Measurements from ENCODE around the gene BACH1.

Gene BACH1

DNA sequence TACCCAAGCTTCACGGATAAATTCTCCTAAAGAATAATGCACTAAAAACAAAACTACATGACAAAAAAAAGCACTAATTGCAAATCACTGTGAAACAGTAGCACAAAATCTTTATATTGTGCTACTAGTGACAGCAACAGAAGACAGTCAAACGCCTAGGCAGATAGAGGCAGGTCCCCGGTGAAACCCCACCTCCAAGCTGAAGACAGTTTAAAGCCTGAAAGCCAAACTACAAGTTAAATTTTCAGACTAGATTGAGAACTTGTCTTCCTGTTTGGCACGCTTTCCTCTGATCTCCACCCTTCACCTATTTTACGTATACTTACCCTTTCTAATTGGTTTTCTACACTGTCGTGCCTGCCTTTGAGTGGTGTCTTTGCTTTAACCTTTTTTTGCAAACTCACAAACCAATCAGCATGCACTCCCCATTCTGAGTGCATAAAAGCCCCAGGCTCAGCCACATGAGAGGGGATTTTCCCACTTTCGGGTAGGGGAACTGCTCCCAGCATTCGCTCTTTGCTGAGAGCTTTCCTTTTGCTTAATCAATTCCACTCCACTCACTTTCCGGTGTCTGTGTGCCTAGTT lies 3.6 kb upstream of the BACH1 start:
- DNase-seq, result no peak

DNA sequence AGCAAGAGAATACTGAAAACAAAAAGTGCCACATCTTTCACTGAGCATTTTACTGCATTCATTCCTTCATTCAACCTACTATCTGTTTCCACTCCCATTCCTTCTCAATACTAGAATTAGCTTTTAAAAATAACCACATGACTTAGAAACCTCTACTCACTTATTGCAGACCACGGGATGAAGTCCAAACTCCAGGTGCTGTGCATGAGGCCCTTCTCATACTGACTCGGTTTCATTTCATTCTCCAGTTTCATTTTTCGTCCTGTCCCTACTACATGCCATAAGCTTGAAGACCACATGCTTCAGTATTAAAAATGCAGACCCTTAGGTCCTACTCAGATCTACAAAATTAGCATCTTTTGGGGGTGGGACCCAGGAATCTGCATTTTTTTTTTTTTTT lies 2.3 kb upstream of the BACH1 start:
- DNase-seq, result no peak

DNA sequence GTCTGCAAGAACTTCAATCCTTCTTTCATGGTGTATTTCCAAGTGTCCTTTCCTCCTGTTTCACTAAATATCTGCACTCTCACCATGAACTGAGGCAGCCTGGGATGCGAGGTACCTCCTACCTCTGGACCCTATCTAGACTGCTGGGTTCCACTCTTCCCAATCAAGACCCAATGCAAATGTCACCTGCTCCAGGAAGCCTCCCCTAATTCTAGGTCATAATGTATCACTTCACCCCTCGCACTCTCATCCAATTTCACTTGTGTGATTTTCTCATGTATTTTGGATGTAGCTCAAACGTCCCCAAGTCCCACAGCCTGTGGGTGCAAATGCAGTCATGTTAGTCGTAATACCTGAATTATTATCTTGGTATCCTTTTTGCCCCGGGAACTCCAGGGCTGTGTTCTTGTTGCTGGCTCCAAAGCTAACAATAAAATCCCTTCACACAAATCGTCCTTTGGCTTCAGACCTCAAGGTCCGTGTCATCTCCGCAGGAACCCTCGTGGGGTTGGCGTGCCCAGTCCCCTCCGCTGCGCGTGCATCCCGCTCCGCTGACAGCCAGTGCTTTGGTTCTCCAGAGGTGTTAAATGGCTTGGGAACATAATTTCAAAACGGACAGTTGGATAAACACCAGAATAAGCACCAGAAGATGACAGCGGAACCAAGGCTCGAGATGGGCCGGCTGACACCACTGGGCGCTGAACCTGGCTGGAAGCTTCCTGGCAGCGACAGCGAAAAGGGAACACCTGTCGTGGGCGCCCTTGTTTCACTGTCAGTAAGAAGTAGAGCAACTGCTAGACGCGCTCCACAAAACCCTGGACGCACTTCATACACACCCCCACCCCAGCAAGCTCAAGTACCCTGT lies 1.0 kb upstream of the BACH1 start:
- no peak for DNase-seq

DNA sequence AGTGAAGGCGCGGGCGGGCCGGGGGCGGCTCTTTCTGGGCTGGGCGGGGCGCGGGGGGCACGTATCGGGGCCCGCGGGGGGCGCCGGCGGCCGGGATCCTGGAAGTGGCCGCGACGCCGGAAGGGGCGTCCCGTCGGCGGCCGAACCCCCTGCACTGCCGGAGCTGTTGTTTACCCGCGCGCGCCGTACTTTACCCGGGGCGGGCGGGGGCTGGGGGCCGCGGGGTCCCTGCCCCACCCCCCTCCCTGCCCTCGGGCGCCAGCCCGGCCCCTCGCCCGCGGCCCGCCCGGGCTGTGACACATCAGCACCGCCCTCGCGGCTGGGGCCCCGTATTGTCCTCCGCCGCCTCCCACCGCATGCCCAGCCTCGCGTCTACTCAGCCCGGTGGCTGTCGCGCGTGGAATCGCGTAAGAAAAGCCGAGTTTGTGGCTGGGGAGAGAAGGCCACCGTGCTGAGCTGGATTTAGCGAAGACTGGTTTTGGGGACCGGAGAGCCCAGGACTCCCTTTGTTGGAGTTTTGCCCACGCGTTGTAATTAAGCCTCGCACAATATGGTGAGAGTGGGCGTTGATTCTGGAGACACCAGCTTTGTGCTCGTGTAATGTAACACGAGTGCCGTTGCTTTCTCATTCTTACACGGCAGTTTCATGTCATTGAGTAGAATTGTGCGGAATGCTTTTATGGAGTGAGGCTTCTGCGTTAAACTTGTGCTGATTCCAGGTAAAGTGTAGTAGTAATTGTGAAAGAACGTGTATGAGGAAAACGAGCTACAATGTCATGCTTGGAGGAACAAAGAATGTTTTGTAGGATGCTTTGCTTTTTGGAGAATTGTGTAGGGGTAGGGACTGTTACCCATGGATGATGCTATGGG lies 559 bp downstream of the BACH1 start:
- peak; percentile 66 for DNase-seq

DNA sequence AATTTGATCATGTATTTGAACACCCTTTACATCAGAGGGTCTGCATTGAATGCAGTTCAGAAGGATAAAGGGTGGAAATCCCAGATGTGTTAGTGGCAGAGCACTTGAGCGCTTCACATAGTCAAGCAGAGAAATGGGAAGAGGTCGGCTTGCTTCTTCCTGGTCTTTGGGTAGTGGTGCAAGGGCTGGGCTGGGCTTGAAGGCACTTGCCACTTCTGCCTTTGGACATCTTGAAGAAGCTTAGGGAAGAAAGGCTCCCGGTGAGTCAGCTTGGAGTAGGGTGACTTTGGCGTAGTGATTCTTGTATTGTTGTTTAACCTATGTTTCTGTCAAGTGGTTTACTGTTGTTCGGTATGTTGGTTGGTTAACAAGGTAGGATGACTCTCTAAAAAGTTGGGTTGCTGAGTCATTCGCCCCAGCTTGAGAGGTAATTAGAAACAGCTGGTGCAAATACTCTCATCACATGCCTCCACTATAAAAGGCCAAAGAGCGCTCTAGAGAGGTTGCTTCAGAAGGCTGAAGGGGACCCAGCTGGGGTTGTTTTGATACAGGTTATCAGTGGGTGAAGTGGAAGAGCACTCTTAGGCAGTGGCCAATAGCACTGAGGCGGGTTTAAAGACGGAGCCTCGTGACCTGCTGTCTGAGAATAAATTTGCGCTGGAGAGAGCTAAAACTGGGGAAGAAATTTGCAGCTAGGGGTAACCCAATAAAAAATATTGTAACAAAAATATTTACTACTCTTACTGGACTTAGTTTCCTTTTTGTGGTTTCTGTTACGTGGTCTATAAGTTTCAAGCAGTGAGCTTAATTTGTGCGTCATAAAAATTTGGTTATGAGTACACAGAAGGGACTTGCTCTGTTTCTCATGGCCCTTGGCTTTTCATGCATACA lies 1.4 kb downstream of the BACH1 start:
- peak; percentile 95 for DNase-seq

DNA sequence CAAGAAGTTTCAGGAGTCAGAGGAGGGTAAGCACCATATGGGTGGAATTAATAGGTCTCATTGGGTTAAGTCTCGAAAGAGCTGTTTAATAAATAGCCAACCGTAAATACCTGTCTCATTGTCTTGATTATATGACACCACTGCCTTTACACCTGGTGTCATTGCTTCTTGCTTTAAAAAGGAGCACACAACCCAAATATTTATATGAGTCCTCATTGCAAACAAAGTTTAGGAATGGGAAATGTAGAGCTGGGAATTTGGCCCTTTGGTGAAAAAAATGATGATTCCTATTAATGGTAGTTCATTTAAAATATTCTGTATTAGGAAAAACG lies 2.1 kb downstream of the BACH1 start:
- no peak for DNase-seq

DNA sequence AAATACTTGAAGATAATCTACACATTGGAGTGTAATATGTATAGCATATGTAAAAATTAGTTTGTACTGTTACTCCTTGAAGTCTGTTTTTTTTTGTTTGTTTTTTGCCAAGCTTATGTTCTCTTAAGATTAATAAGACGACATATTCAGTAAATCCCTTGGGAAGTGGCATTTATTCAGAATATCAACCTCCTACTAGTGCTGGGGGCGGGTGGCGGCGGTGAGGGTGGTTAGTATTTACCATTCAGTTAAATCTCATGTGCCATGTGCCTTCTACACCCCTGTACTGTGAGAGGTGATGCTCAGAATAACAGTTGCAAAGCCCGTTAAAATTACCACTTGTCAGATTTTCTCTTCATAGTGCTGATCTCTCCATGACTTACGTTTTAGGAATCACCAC lies 3.0 kb downstream of the BACH1 start:
- no peak for DNase-seq

DNA sequence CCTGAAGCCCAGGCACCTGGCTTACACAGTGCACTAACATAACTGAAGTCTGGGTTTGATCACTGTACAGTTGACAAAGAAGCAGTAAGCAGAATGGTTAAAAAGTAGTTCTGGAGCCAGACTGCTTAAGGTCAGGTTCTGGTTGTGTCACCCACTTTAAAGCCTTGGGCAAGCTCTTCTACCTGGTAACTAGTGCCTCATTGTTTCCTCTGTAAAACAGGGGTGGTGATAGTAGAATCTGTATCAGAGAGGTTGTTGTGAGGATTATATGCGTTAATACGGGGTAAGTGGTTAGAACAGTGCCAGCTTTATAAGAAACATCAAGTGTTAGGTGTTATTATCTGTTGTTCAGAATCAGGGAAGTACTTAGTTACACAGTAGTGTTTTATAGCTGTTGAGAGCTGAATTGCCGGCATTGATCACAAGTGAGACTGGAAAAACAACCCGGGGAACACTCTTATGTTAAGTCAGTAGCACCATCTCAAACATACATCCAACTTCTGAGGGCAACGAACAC lies 3.7 kb downstream of the BACH1 start:
- DNase-seq, result peak; percentile 27

DNA sequence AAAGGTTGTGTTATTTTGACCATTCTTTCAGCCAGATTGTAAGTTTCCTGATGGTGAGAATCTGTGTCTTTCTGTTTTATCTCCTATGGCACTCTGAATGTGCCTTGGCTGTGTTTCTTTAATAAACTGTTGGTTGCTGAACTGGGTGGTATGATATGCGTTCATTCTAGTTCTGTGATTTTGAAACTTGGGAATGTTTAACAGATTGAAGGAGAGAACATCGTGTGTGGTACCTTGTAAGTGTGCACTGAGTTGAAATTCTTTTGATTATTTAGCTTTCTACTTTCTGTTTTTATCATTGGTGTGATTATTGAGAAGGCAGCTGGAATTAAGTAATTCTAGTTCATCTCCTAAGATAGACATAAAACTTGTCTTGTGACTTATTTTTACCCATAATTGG lies 4.6 kb downstream of the BACH1 start:
- no peak for DNase-seq

DNA sequence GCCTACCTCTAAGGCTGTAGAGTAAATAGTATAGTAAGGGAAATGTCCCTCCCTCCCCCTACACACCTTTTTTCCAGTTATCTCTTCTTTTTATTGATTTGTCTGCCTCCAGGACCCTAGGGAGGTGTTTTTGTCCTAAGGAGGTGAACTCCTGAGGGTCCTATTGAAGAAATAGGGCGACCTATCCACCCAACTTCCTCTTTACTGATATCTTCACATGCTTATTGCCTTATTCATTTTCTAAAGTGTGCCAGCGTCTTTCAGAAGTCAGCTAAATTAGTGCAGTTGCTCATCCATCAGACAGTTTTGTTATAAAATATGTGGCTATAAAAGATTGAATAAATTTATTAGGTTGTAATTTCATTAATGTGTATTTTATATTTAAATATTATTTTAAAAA lies 5.9 kb downstream of the BACH1 start:
- DNase-seq, result peak; percentile 48

DNA sequence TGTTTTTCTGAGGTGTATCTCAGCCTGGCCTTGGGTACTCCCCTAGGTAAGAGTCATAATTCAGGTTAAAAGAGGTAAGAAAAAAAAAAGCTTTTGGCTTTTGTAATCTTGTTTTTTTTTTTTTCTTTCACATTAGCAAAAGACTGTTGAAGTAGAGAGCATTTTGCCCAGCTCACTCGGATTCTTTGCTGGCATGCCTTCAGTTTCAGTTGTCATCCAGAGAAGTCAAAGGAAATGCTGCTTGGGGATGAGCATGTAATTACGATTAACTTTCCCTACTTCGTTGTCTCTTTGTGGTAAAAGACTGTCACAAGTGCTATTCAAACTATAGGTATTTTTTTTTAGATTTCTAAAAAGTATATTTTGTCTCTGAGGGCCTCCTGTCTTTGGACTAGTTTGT lies 6.3 kb downstream of the BACH1 start:
- no peak for DNase-seq

DNA sequence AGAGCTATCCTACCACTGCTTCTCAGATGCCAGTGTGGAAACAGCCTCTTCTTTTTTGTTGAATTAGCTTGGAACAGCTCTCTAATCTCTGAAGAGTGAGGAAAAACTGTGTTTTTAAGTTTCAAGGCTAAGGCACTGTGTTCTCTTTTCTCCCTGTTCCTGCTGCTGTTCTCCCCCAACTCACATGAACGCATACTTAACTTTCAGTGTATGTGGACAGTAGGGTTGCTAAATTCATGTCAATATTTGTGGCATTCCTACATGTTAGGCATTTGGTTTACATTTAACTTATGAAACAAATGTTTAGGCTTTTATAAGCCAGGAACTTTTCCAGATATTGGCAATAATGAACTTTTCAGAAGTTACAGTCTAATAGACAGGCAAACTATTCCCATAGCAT lies 6.8 kb downstream of the BACH1 start:
- DNase-seq, result no peak

DNA sequence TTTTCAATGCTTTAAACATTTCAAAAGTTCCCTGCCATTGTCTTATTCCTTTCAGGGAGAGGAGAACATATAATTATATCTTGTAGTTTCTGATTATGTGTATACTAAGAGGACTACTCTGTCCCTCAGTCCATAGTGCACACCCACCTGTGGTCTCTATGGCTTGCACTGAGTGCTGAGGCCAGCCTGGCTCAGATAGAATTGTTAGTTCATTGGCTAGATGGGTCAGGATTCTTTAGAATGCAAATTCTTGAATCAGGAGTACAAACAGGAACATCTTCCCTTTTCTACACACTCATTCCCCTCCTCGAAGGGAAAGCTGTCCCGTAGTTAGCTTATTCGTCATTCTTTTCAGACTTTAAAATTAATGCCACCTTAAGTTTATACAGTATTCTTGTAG lies 8.2 kb downstream of the BACH1 start:
- DNase-seq, result no peak

DNA sequence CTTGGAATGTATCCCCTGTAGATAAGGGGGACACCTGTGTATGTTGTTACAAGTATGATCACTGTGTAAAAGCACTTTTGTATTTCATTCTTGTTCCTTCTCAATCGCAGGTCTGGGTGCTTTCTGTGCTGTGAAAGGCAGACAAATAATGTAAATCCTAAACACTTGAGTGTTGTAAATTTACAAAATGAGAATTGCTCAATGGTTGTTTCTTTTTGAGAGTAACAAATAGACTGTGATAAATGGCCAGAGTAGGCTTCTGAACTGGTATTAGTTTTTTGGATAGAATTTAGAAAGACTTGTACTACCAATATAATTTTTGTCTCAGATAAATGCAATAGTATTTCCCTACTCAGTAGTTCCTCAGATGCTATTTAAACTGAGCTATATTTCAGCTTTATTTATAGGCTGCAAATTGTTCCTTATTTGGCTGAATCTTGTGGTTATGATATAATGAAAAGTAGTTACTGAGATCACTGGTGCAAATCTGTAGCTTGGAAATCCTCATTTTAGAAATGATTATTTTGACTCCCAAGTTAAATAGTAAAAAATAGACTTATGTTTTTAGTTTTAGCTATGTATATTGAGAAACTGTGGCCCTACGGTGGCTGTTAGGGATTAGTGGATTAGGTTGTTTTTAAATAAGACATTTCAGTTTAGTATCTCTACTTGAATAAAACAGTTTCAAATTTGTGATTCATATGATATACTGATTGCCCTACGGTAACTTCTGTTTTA lies 9.2 kb downstream of the BACH1 start:
- DNase-seq, result no peak

DNA sequence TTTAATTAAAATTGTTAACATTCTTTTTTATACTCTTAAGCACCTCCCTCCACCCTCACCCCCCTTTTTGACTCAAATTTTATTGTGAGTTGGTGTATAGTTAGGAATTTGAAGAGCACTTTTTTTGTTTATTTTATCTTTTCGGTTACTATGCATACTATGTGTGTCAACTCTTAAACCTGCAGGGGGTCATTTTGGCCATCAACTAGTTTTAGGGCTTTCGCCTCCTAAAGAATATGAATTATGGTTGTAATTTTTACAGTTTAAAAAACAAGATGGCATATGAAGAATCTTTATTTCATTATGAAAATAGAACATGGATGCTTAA lies 9.7 kb downstream of the BACH1 start:
- peak; percentile 67 for DNase-seq

DNA sequence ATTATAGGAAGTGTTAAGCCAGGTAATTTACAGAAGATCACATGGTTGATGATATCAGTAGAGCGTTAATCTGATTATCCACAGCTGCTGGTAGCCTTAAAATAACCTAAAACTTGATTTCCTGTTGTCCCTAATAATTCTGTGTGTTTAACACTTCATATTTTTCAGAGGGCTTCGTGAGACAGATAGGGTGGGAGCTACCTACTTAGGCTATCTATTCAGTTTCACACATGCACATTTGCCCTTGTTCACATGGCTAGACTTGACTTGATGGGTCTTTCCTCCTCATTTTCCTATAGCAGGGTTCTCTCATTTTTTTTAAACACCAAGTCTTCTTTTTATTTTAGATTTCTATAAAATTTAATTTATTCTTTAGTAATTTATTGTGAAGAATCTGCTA lies 11.0 kb downstream of the BACH1 start:
- DNase-seq, result no peak

DNA sequence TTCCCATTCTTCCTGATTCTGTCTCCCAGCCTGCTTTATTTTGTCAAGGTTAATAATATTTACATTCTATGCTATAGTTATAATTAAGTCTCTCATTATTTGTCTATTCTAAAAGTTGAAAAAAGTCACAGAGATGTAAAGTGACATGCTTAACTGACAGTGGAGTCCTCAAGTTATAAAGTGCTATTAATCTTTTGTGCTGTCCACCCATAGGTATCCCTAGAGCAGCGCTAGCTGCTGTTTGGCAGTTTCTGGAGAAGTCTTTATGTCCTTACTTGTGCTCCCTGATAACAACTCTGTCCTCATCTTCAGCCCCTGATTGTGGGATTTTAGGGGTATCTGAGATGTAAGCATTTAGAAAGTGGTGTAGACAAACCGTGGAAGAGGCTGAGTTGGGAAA lies 13.1 kb downstream of the BACH1 start:
- no peak for DNase-seq

DNA sequence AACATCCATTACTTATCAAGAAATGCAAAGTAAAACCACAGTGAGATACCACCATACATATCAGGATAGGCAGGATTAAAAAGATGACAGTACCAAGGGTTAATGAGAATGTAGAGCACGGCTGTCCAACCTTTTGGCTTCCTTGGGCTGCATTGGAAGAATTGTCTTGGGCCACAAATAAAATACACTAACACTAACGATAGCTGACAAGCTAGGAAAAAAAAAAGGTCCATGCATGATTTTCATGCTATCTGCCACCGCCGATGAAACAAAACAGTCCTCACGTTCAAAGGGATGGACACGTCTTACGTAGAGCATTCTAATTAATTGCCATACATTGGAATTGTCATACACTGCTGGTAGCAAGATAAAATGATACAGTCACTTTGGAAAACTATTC lies 14.3 kb downstream of the BACH1 start:
- no peak for DNase-seq

DNA sequence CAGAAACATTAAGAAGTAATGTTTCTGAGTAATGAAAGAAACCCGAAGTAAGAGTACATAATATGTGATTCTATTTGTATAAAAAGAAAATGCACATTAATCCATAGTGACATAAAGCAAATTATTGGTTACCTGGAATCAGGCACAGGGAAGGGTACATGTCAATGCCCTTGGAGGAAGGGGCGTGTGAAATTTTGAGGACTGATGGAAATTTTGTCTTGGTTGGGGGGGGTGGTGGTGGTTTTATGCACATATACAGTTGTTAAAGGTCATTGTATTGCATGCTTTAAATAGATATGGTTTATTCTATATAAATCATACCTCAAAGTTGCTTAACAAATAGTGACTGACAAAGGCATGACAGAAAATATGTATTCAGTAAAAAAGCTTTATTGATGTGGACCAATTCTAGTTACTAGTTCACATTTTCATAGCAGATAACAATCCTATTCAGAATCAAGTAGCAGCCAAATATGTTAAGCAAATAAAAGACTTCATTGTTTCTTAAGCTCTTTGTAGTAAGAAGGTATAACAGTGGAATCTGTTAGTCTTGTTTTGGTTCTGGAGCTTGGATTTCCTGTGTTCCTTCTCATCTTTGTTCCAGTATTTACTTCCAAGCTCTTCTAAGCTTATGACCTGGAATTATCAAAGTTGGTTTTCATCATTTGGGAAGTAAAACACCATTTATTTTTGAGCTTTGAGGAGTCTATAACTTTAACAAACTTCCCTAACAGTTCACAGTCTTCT lies 15.1 kb downstream of the BACH1 start:
- DNase-seq, result no peak

DNA sequence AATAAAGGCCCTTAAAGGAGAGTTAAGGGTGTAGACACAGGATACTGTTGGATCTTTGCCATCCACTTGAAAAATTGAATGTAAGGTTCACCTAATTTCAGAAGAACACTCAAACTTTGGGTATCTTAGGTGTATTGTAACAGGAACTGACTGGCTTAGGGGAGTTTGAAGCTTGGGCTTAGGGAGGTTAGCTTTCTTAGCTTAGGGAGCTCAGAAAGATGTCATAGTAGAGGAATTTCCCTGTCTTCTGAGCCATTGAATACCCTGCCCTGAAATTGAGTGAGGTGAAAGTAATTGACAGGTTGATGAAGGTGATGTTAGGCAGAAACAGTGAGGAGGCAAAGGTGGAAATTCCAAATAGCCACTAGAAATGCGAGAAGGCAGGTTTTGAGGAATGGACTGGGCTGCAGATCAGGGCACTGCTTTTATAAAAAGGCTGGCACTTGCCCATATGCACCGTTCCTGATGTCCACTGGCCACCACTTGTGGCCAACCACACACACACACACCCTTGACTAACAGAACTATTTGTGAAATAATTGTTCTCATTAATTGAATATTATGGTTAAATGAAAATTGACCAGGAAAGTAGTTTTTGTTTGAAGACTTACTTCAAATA lies 16.5 kb downstream of the BACH1 start:
- no peak for DNase-seq

Measured in EL (cell line).